Measurements from ENCODE around the gene PAAF1. TPM values are rescaled to one million over a fixed set of nuclear protein-coding genes. Genes with fewer than 3 reads are reported as not detected.

The PAAF1 gene
- total RNA-seq, 1 experiment from 2014 or later: 15.1 TPM

- no peak for DNase-seq (ENCODE audit: low spot score)
Observed at GRCh38 chr11:73945396-73945795, 68.6 kb downstream of the PAAF1 start.

DNA sequence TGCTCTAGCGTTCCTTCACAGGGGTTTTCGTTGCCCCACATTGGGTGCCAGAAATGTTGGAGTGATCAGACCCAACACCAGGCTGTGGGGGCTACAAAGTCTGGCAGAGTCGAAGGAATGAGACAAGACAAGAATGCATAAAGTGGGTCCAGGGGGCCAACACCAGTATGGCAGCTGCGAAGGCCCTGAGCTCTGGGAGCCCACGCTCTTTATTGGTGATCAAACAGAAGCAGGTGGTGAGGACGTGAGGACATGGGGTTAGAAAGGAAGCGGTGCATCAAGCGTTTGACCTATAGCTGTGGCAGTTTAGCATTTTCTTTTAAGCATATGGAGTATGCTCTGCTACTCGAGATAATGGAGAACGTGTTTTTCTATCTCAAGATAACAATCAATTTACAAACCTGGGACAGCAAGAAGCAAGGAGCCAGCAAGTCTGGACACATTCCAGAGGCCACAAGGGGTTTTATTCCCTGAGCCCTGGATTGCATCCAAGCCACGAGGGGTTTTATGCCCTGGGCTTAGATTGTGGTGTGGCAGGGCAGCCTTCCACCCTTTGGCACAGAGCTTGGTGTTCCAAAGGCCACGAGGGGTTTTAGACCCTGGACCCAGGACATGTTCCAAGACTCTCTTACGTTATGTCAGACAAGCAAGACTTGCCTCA lies 70.1 kb downstream of the PAAF1 start:
- DNase-seq (ENCODE audit: low spot score): no peak

GRCh38 chr11:73949246-73949645 lies 72.4 kb downstream of the PAAF1 start:
- no peak for DNase-seq (ENCODE audit: low spot score)

DNA sequence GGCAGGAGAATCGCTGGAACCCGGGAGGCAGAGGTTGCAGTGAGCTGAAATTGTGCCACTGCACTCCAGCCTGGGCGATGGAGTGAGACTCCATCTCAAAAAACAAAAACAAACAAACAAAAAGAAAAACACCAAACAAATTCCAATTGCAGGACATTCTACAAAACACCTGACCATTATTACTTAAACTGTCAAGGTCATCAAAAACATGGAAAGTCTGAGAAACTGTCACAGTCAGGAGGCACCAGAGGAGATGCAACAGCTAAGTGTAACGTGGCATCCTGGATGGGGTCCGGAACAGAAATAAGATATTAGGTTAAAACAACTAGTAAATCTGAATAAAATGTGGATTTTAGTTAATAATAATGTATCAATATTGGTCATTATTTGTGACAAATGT lies 73.1 kb downstream of the PAAF1 start:
- DNase-seq (ENCODE audit: low spot score): no peak

GRCh38 chr11:73950869-73951710 lies 74.3 kb downstream of the PAAF1 start, which contains the start of gene DNAJB13:
TSS of gene DNAJB13 (plus strand) at chr11:73951026. CDS start at chr11:73951070, 44 bp downstream.
- DNase-seq (ENCODE audit: low spot score): peak; percentile 71

DNA sequence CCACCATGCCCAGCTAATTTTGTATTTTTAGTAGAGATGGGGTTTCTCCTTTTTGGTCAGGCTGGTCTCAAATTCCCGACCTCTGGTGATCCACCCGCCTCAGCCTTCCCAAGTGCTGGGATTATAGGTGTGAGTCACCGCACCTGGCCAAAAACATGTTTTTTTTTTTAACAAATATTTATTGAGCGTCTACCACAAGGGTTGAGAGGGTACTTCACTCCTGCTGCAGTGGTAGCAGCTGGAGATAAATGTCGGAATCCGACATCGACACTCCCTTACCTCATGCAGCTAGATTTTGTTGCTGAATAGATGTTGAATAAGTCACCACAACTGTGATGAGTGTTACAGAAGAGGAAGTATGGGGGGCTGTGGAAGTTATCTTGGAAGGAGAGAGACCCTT lies 75.0 kb downstream of the PAAF1 start:
- DNase-seq (ENCODE audit: low spot score): peak; percentile 56

DNA sequence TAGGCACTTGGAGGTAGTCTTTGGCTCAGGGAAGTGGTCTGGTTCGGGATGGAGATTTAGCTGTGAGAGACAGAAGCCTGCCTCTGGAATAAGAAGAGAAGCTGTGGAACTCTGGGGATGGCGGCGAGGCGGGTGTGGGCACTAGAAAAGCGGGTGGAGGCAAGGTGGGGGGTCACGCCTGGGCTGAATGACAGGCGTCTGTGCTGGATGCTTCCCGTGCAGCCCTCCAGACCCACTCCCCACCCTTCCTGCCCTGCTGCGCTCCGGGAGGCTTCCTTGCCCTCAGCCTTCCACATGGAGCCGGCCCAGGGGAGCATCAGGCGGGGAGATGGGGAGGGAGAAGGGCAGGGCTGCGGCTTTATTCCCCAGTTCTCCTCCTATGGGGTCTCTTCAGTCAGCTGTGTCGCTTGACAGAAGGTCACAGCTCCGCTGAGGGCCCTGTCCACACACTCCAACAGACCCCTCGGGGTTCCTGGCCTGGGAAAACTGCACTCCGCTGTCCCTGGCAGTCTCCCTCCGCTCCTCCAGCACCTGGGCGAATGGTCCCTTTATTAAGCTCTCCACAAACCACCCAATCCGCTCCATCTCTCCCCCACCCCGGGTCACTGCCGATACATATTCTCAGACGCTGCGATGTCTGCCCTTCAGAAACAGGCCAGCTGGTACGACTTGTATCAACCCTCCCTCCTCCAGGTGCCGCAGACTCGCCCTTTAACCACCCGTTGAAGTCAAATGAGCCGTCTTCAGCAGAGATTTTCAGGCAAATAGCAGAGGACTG lies 80.3 kb downstream of the PAAF1 start:
- DNase-seq (ENCODE audit: low spot score): no peak

DNA sequence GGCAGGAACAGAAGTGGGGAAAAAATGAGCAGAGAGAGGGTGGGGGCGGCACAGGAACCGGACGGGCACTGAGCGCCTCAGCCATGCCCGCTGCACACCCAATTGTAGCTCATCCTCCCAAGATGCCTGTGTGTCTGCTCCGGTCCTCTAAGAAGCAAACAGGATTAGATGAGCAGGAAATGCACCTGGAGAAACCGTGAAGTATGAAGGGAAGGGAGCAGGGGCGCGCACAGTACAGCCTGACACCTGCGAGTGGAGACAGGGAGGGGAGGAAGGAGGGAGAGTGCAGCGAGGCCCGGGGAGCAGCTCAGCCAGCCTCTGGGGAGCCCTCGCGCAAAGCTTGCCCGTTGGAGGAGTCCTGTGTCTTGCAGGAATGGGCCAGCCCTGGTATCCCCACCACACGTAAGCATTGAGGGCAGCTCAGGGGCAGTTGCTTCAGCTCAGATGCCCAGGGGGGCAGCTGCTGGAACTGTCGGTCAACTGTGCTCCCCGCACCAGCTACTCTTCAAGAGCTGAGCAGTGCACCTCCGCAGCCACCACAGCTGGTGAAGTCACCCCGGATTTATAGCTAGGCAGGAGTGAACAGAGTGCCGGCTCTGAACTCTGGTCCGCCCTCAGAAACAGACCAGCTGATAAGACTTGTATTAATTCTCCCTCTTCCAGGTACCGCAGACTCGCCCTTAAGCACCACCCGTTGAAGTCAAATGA lies 81.0 kb downstream of the PAAF1 start:
- no peak for DNase-seq (ENCODE audit: low spot score)

DNA sequence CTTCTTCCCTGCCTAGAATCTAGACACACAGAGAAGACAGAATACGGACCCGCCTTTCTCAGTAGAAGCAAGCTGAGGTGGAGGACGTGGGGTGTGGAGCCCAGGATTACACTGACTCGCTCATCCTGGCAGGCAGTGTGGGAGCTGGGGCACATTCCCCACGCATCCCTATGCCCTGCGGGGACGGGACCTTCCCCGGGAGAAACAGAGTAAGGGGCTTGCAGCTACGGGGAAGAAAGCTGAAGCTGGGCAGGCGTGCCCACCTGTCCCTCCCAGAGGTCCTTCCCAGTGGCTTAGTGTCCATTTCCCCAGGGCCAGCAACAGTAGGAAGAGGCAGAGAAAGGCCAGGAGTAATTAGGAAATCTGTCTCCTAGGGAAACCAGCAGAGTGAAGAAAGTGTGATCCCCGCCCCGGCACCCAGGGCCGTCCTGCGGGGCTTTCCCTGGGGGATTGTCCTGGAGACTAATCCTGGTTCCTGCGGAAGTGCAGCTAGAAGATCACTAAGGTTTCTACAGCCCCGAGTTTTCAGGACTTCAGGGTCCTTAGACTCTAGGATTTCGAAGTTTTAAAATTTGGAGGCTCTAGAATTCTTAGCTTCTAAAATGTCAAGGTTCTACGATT lies 81.8 kb downstream of the PAAF1 start:
- no peak for DNase-seq (ENCODE audit: low spot score)

GRCh38 chr11:73961321-73961720 lies 84.5 kb downstream of the PAAF1 start:
- no peak for DNase-seq (ENCODE audit: low spot score)

GRCh38 chr11:73962101-73962705 lies 85.4 kb downstream of the PAAF1 start:
- DNase-seq (ENCODE audit: low spot score): no peak

GRCh38 chr11:73963861-73964260 lies 87.1 kb downstream of the PAAF1 start:
- DNase-seq (ENCODE audit: low spot score): no peak

DNA sequence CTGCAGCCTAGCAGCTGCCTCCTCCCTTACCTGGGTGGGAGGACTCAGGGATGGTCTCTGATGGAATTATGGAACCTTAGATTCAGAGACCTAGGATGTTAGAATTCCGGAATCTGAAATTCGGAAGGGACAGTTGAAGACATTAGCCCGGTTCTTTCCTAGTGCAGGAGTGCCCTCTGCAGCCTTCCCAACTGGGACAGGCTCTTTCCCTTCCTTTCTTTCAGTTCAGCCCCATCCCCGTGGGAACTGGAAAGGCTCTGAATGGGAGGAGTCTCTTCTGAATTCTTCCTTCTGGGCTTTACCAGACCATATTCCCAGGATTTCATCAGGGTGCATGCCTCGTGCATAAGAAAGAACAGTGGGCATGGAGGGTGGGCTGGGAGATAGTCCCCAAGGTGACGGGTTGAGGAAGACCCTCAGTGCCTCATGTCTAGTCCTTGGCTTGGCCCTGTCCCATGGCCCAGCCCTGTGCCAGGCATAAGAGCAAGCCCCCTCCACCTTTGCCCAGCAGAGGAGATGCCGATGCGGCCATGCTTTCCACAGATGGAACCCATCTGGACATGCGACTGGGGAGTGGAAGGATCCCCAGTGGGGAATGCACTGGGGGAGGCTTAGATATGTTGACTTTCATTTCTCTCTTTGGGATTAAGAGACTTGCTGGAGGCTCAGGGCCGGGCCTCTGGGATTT lies 88.4 kb downstream of the PAAF1 start:
- no peak for DNase-seq (ENCODE audit: low spot score)

GRCh38 chr11:73965764-73966121 lies 88.9 kb downstream of the PAAF1 start:
- no peak for DNase-seq (ENCODE audit: low spot score)

DNA sequence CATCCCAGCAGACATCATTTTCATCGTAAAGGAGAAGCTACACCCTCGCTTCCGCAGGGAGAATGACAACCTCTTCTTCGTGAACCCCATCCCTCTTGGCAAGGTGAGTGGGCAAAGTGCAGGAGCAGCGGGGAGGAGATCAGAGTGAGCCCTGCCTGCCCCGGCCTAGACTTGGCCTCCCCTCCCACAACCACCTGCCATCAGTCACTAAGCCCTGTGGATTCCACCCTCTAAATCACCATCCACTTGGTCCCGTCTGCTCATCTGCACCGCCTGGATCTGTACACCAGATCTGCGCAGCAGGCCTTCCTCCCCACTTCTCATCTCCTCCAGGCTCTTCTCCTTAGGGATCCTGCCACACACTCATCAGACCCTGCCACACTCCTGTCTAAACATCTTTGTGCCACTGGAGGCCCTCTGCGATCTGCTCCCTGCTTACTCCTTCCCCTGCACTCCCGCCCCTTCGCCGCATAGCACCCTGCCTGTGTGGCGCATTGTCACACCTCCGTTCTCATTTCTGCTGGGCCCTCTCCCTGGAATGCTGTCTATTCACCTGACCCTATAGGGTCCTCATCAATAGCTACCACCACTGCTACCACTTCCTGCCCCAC lies 91.7 kb downstream of the PAAF1 start:
- DNase-seq (ENCODE audit: low spot score): no peak

DNA sequence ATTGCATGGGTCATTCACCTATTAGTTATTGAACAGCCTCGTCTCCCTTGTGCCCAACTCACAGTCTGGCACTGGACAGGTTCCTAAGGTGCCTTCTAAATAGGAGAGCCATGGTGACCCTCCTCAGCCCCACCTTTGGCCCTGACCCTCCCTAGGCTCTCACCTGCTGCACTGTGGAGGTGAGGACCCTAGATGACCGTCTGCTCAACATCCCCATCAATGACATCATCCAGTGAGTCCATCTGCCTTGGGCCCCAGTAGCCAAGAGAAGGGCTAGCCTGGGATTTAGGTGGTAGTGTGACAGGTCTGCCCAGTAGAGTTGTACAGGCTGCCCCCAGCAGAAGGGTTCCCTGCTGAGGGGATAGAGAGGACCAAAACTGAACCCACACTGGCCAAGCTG lies 92.3 kb downstream of the PAAF1 start:
- DNase-seq (ENCODE audit: low spot score): no peak

DNA sequence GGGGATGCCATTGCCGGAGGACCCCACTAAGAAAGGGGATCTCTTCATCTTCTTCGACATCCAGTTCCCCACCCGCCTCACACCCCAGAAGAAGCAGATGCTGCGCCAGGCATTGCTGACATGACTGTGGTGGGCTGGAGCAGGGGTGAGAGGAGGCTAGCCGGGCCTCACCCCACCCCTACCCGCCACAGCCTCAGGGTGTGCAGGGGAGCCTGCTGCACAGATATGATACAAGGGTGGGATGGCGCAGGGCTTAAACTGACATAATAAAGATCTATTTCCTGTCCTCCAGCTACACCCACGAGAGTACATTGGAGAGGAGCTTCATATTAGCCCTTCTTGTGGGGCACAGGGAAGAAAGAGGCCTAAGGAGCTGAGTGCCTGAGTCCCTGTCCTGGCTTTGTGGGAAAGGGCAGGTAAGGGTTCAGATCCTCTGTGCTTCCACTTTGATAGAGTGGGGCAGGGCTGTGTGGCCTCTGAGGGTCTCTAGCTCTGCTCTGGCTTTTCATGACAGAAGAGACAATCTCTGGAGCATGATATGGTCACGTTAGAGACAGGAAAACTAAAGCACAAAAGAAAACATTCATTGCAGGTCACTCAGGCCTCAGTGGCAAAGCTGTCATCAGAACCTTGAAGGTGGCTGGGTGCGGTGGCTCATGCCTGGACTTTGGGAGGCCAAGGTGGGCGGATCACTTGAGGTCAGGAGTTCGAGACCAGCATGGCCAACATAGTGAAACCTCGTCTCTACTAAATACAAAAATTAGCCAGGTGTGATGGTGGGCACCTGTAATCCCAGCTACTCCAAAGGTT lies 93.4 kb downstream of the PAAF1 start:
- no peak for DNase-seq (ENCODE audit: low spot score)

GRCh38 chr11:73971175-73971719 lies 94.4 kb downstream of the PAAF1 start:
- no peak for DNase-seq (ENCODE audit: low spot score)

DNA sequence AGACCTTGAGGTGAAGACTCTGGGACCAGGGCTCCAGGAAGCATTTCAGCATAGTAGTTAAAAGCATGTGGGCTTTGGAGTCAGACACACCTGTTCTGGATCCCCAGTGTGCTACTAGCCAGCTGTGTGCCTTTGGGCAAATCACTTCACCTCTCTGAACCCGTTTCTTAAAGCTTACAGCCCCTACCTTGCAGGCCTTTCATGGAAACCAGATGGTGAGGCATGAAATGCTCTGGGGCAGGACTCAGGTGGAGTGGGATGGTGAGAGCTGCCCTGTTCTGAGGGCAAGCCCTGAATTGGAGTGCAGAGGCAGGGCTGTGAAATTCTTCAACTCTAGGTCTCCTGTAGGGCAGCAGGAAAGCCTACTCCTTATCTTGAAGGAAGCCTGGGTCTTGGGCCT lies 95.4 kb downstream of the PAAF1 start:
- DNase-seq (ENCODE audit: low spot score): no peak

Measured in A172 (cell line).